Small intestine (tissue), 7 donors: ENCODE results near the gene OCA2. TPM values are rescaled to one million over a fixed set of nuclear protein-coding genes. Genes with fewer than 3 reads are reported as not detected.

ENCODE experiments used
- DNase-seq, 2 donors: peaks; one replicate each; pipeline versions ENCODE4 v3.0.0 to v3.0.0-alpha.2; 2013
- FAIRE-seq: peaks from 2 replicates; lab custom pipeline; 2012; peaks lifted over from hg19 to GRCh38; lab: Jason Lieb, UNC
- H3K27ac ChIP-seq, 3 donors: one replicate each; pipeline ENCODE4 v1.5.1; 2013; ENCODE audit warnings: low read length in 2 of 3, mild to moderate bottlenecking in 2 of 3, control low read depth in 1 of 3, inconsistent platforms in 1 of 3, low read depth in 1 of 3, moderate library complexity in 1 of 3
- H3K27me3 ChIP-seq, 3 donors: one replicate each; pipeline ENCODE4 v1.6.1; 2013; ENCODE audit warnings: low read length in 3 of 3, inconsistent platforms in 1 of 3; ENCODE audit not compliant: control insufficient read depth in 3 of 3, insufficient read depth in 3 of 3
- H3K36me3 ChIP-seq, 3 donors: one replicate each; pipeline ENCODE4 v1.6.1; 2013; ENCODE audit warnings: low read length in 3 of 3, inconsistent platforms in 1 of 3, low read depth in 1 of 3, mild to moderate bottlenecking in 1 of 3, moderate library complexity in 1 of 3; ENCODE audit not compliant: control insufficient read depth in 3 of 3, insufficient read depth in 2 of 3
- H3K4me1 ChIP-seq, 3 donors: one replicate each; pipeline ENCODE4 v1.6.1; 2013; ENCODE audit warnings: low read length in 2 of 3, inconsistent platforms in 1 of 3, low read depth in 1 of 3, mild to moderate bottlenecking in 1 of 3, moderate library complexity in 1 of 3; ENCODE audit not compliant: control insufficient read depth in 3 of 3, insufficient read depth in 2 of 3
- H3K4me3 ChIP-seq, 3 donors: one replicate each; pipeline ENCODE4 v1.5.1; 2013; ENCODE audit warnings: low read length in 3 of 3, control low read depth in 1 of 3, inconsistent platforms in 1 of 3, low read depth in 1 of 3, mild to moderate bottlenecking in 1 of 3, moderate library complexity in 1 of 3
- H3K9me3 ChIP-seq, 2 donors: one replicate each; pipeline ENCODE4 v1.6.1; 2013; ENCODE audit warnings: low read depth in 1 of 2, low read length in 1 of 2; ENCODE audit not compliant: control insufficient read depth in 2 of 2, insufficient read depth in 1 of 2
- WGBS, 3 donors: extraction: QIAGEN DNeasy Blood & Tissue Kit; methylation state at CpG; one replicate each; pipeline ENCODE4 v1.1.7; 2013; 5-methylcytosine and 5-hydroxymethylcytosine counted together
- polyA plus RNA-seq, 4 donors: library from polyadenylated mRNA; stranded (reverse) in 3 of 4; unstranded in 1 of 4; fragments of 200-250 nt in 3 of 4; fragments of 120-200 nt in 1 of 4; gene quantifications; one replicate each; pipeline versions ENCODE4 v1.2.1 to v1.2.3, GENCODE V29; 2013
- donor health status: healthy with polysubstance abuse.
- donor health status: control.
- donor health status: control.
- donor health status: Bipolar disorder and iron deficiency.
- donor health status: healthy.

OCA2 gene
- polyA plus RNA-seq, 4 donors, result 0.07 to 5.9 TPM; not detected in 2

DNA sequence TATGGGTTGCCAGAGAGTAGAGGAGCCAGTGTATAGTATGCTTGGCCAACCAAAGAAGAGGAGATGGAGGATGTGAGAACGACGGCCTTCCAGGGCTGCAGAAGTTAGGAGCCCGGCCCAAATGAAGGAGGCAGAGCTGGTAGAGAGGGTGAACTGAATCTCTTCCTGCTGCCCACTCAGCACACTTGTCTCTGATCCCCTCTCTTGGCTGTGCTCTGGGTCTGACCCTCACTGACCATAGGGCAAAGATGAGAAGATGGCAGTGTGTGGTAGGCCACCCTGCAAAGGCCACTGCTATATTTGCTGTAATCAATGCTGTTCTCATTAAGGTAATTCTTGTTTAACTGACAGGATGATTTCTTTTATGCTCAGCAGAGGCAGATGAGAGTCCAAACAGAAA lies 256.0 kb downstream of the OCA2 start:
- Histone ChIP-seq H3K27ac (no peak overlapping the region), H3K36me3 (no peaks in the 10 kb centered on the region), H3K4me1 (no peaks in the 10 kb centered on the region), H3K4me3 (no peak overlapping the region), H3K9me3 (peaks cover 0 to 3% of the 10 kb centered on the region in 2 donors), H3K27me3 (no peaks in the 10 kb centered on the region)
- WGBS, 3 donors, result 80 to 92% (median 88%) methylated on average over 3 of the region's 3 CpGs
- DNase-seq (no peak), FAIRE-seq (no peak)

DNA sequence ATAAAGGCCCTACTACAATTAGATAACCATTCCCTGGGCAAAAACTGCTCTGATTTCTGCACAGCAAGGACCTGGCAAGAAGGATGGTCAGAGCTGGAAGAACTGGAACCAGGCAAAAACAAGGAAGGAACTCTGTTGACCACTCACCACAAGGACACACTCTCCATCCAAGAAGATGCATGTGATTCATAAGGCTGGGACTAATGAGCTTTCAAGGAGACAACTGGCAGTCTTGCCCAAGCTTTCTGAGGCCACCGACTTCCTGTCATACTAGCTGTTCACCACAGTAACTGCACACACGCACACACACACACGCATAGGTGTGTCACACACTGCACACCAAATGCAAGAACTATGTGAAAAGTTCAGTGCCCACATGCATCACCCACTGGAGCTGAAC lies 256.6 kb downstream of the OCA2 start:
- no peak overlapping the region for H3K27ac ChIP-seq
- no peak for DNase-seq
- FAIRE-seq, result no peak
- no peaks in the 10 kb centered on the region for H3K4me1 ChIP-seq
- peaks cover 0 to 2% of the 10 kb centered on the region in 2 donors for H3K9me3 ChIP-seq
- H3K4me3 ChIP-seq, result no peak overlapping the region
- no peaks in the 10 kb centered on the region for H3K27me3 ChIP-seq
- no peaks in the 10 kb centered on the region for H3K36me3 ChIP-seq
- 69 to 94% (median 94%) methylated on average over 3 of the region's 3 CpGs for WGBS, 3 donors

DNA sequence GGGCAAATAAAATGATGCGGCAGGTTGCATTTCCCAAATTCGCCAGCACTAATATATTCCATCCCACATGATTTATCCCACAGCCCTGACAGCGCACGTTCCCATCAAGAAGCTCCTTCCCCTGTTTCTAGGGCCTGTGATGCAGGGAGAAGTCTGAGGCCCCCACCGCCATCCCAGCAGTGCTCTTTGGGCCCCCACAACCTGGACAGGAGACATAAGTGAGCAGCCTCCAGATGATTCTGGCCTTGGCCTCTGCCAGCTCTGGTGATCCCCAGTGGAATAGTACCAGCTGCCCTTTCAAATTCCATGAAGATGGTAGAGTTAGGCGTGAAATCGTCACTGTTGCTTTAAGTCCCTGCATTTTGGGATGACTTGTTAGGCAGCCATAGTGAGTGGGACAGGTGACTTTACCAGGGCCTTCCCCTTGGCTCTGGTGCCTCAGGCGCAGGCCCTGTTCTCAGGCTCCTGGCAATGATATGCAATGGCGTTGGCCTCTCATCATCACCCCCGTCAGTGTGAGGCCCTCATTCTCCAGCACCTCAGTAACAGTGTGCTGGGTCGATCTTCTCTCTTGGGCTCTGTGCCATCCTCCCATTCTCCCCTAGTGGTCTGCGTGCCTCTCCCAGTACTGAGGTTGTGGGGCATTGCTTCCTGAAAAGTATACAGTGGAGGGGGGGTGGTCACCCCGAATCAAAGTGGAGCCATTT lies 263.7 kb downstream of the OCA2 start:
- 87 to 92% (median 90%) methylated on average over 13 of the region's 13 CpGs for WGBS, 3 donors
- no peak for DNase-seq
- H3K4me1 ChIP-seq, result no peaks in the 10 kb centered on the region
- H3K27ac ChIP-seq, result no peak overlapping the region
- H3K27me3 ChIP-seq, result no peaks in the 10 kb centered on the region
- H3K9me3 ChIP-seq, result peaks cover 0 to 5% of the 10 kb centered on the region in 2 donors
- FAIRE-seq, result no peak
- H3K4me3 ChIP-seq, result no peak overlapping the region
- H3K36me3 ChIP-seq, result no peaks in the 10 kb centered on the region

DNA sequence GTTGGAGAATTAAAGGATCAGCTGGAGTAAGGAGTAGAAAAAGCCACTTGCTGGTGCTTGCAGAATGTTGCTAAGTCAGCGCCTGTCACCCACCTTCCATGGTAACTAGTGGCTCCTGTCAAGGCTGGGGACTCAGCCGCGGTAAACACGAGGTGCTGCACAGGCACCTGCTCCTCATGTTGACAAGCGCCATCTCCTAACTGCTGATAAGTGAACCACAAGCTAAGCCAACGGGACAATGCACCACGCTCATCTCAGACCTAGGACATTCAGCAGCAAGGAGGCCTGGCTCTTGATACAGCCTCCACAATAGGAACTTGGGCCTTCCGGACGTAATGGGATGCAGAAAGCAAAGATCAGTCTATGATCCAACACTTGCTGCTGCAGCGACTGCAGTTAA lies 264.4 kb downstream of the OCA2 start:
- H3K9me3 ChIP-seq, result peaks cover 0 to 5% of the 10 kb centered on the region in 2 donors
- no peaks in the 10 kb centered on the region for H3K4me1 ChIP-seq
- H3K27ac ChIP-seq, result no peak overlapping the region
- no peak overlapping the region for H3K4me3 ChIP-seq
- no peaks in the 10 kb centered on the region for H3K36me3 ChIP-seq
- DNase-seq (no peak), FAIRE-seq (no peak)
- WGBS, 3 donors, result 85 to 91% (median 88%) methylated on average over 10 of the region's 10 CpGs
- no peaks in the 10 kb centered on the region for H3K27me3 ChIP-seq

DNA sequence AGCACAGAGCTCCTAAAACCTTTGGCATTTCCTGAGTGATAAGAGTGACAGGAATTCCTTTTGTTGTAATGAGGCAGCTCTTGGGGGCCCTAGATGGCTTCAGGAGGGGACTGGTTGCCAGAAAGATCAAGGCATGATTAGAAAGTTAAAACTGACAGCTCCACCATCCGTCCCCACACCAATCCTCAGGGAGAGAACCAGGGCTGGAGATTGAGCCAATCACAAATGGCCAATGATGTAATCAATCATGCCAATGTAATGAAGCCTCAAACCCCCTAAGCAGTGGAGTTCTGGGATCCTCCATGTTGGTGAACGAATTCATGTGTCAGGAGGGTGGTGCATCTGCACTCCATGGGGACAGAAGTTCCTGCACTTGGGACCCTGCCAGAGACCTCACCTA lies 265.1 kb downstream of the OCA2 start:
- 70 to 86% (median 73%) methylated on average over 2 of the region's 2 CpGs for WGBS, 3 donors
- DNase-seq (no peak), FAIRE-seq (no peak)
- H3K27me3 ChIP-seq, result peaks cover 0 to 2% (median 0%) of the 10 kb centered on the region in 3 donors
- no peaks in the 10 kb centered on the region for H3K36me3 ChIP-seq
- H3K27ac ChIP-seq, result no peak overlapping the region
- H3K4me1 ChIP-seq, result no peaks in the 10 kb centered on the region
- no peak overlapping the region for H3K4me3 ChIP-seq
- peaks cover 0 to 5% of the 10 kb centered on the region in 2 donors for H3K9me3 ChIP-seq

DNA sequence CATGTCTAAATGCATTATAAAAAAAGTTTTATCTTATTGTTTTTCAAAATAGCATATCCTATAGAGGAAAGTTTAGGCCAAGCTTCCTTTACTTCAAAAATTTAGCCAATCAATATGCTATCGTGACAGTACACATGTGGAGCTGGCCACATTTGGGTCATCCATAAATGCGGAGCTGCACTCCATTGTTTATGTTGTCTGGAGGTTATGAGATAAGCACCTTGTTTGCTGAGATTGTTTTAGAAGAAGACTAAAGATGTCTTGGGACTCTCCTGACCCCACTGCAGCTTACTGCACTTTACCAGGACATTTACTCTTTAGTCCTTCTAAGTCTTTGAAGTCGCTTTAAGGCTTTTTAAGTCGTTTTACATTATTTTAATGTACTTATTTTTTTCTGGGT lies 265.9 kb downstream of the OCA2 start:
- peaks cover 0 to 2% (median 0%) of the 10 kb centered on the region in 3 donors for H3K27me3 ChIP-seq
- 71 to 84% (median 73%) methylated on average over 4 of the region's 4 CpGs for WGBS, 3 donors
- H3K36me3 ChIP-seq, result no peaks in the 10 kb centered on the region
- H3K4me3 ChIP-seq, result no peak overlapping the region
- no peak overlapping the region for H3K27ac ChIP-seq
- peaks cover 0 to 5% of the 10 kb centered on the region in 2 donors for H3K9me3 ChIP-seq
- no peak for FAIRE-seq
- H3K4me1 ChIP-seq, result no peaks in the 10 kb centered on the region
- DNase-seq, result no peak

DNA sequence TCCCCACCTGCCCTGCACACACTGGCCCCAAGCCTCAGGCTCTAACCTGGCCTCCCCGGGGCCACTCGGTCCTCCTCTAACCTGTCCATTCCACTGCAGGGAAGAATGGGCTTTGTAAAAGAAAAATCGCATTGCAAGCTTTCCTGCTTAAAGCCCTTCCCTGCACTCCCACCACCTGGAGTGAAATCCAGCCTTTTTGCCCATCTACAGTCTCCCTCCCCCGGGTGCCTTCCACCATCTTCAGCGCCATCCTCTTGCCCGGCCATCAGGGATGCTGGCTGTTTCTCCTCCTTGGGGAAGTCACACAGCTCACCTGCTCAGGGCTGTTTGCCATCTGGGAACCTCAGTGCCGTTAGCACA lies 266.9 kb downstream of the OCA2 start:
- no peaks in the 10 kb centered on the region for H3K4me1 ChIP-seq
- no peak overlapping the region for H3K27ac ChIP-seq
- DNase-seq, result no peak
- no peaks in the 10 kb centered on the region for H3K36me3 ChIP-seq
- no peak for FAIRE-seq
- WGBS, 3 donors, result 88 to 91% (median 90%) methylated on average over 7 of the region's 7 CpGs
- H3K4me3 ChIP-seq, result no peak overlapping the region
- H3K27me3 ChIP-seq, result peaks cover 0 to 2% (median 0%) of the 10 kb centered on the region in 3 donors
- peaks cover 0 to 5% of the 10 kb centered on the region in 2 donors for H3K9me3 ChIP-seq

DNA sequence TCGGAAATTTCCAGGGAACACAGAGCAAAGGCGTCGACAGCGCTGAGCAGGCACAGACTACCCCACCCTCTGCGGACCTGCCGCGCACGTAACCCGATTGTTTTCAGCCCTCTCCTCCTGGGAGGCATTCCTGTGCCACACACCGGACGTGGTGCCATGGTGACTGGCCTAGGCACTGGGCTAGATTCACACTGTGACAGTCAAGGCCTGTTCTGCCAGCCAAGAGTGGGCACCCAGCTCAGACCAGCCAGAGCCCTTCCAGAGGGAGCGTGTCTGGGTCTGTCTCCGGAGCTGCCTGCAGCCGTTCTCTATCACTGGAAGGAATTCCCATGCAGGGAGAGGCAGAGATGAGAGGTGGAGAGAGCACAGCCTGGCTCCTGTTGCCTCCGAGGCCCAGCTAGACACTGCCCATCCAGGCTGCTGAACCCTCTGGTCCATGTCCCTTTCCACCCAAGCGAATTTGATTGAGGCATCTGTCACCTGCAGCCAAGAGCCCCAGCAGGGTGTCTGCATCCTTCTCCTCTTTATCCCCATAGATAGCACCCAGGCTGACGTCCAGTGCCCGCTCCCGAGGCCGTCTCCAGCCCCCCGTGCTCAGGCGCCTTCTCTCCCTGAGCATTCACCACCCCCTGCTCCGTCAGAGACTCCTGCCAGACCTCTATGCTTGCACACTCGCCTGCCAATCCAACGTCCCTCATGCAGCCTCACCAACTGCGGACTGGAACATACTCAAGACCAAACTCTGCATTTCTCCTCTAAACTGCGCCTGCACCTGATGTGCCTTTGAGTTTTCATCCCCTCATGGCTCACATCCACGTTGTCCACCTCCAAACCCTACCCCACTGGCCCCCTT lies 267.5 kb downstream of the OCA2 start:
- WGBS, 3 donors, result 87 to 88% (median 87%) methylated on average over 27 to 28 of the region's 28 CpGs
- no peak overlapping the region for H3K27ac ChIP-seq
- H3K4me3 ChIP-seq, result no peak overlapping the region
- DNase-seq (no peak), FAIRE-seq (no peak)
- peaks cover 0 to 2% (median 0%) of the 10 kb centered on the region in 3 donors for H3K27me3 ChIP-seq
- no peaks in the 10 kb centered on the region for H3K4me1 ChIP-seq
- peaks cover 0 to 5% of the 10 kb centered on the region in 2 donors for H3K9me3 ChIP-seq
- no peaks in the 10 kb centered on the region for H3K36me3 ChIP-seq
